NCI-H82 (cell line): ENCODE data around the gene ERICH4.
"Not testable (repeated sequence)": the region's sequence is repeated elsewhere in the genome, so short reads cannot be mapped to it uniquely, and the experiment has no call there.

ENCODE experiments used
- DNase-seq: peaks from one replicate; lab custom pipeline; 2025; lab: John Stamatoyannopoulos, UW

The ERICH4 gene

DNA sequence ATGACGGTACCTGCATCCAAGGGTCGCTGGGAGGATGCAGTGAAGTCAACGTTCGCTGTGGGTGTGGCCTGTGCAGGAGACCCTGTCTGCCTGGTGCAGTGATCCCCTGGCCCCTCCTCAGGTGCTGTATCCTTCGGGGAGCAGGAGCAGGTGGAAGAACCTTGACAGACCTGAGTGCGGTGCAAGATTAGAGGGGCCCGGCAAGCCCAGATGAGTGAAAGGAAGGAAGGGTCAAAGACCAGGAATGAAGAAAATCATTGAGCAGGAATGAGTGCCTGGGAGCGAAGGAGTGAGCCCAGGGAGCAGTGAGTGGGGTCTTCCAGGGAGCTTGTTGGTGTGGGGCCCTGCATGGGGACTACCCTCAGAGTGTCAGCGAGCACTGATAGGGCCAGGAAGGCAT is 28.5 kb upstream of the ERICH4 start:
- DNase-seq: no peak

DNA sequence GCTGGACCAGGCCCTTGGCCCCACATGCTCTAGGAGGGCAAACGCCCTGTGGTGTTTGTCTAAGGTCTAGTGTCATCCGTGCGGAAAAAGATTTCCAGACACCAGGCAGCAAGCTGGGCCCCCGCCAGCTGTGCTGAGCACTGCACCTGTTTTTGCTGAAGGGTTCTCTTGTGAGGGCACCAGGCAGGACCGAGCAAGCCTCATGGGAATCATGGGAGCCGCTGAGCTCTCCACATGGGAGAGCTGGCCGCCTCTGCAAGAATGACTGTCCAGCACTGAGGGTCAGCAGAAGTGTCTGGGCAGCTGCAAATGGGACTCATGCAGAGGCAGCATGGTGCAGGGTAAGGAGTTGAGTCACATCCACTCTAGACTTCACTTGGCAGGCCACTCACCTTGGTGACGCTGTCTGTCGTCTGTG is 27.8 kb upstream of the ERICH4 start:
- no peak for DNase-seq

DNA sequence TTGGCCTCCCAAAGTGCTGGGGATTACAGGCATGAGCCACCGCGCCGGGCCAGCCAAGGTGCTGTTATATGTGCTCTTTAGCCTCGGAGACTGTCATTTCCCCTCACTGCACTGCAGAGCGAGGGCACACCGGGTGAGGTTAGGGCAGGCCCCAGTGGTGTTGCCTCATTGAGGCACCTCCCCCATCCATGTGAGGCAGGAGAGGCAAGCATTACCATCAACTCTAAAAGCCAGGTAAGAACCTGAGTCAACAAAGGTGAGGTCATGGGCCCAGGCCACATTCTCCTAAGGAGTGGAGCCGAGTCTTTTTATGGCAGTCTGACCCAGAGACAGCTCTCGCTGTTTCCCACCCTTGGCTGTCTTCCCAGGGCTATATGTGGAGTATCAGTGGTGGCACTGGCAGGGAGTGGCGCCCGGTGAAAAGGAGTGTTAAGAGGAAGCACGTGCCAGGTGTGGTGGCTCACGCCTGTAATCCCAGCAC is 26.7 kb upstream of the ERICH4 start:
- DNase-seq: no peak

DNA sequence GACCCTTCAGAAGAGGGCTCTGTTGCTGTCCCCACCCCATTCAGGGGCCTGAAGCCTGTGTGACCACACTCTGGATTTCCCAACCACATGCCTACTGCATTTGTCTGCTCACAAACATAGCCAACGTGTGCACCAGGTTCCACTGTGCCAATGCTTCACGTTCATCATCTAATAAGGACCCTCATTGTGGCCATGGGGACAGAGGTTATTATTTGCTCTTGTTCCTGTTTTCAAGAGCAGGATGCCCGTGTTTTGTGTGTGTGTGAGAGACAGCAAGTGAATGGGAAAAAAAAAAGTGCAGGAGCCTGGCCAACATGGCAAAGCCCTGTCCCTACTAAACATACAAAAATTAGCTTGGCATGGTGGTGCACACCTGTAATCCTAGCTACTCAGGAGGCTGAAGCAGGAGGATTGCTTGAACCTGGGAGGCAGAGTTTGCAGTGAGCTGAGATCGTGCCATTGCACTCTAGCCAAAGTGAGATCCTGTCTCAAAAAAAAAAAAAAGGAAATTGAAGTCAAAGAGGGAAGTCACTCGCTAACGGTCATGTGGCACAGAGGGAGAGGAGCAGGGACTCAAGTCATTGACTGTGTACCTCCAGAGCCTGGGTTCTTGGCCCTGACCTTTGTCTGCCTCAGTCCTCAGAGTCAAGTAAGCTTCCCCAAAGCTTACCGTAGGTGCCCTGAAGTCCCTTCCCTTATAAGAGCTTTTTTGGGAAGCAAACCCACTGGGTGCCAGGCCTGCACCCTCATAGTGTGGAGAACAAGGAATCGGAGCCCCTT is 22.7 kb upstream of the ERICH4 start:
- DNase-seq: no peak

DNA sequence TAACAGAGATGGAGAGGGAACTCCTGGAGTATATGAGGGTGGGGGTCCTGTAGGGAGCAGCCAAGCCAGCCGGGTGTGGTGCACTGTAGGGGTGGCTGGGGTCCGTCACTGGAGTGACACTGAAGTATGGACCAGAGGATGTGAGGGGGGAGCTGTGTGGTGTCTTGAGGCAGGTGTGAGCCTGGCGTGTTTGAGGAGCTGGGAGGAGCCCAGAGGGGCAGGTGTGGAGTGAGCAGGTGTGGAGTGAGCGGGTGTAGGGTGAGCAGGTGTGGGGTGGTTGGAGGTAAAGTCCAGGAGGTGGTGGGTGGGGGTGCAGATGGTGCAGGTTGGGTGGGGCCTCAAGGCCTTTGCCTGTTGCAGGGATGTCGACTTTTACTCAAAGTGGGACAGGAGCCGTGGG is 21.6 kb upstream of the ERICH4 start:
- DNase-seq: no peak

DNA sequence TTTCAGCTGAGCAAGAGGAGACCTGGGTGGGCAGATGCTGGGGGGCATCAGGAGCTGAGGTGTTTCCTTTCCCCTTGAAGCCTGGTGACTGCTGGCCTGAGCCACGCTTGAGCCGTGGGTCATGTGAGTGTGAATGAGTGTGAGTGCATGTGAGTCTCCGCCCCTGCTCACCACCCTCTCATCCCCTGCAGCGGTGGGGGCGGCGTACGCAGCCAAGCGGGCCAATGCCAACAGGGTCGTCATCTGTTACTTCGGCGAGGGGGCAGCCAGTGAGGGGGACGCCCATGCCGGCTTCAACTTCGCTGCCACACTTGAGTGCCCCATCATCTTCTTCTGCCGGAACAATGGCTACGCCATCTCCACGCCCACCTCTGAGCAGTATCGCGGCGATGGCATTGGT is 21.0 kb upstream of the ERICH4 start:
- DNase-seq: no peak

DNA sequence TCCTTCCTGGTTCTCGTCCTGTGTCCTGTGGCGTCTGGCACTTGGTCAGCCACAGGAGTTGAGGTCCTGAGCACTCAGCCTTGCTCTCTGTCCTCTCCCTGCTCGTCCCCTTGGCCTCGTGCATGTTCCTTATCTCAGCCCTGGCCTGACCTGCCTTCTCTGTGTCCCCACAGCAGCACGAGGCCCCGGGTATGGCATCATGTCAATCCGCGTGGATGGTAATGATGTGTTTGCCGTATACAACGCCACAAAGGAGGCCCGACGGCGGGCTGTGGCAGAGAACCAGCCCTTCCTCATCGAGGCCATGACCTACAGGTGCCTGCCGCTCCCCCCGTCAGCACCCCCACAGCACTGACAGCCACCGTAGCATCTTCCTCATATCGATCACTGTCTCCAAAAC is 20.5 kb upstream of the ERICH4 start:
- no peak for DNase-seq

DNA sequence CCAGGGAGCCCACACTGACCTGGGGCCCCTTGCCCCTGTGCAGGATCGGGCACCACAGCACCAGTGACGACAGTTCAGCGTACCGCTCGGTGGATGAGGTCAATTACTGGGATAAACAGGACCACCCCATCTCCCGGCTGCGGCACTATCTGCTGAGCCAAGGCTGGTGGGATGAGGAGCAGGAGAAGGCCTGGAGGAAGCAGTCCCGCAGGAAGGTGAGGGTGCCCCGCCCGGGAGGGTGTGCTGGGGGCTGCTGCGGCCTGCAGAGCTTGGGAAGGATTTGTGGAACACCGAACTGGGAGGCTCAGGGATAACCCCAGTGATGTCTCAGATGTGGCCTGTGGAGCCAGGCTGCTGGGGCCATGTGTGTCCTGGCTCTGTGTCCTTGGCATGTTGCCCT is 20.0 kb upstream of the ERICH4 start:
- no peak for DNase-seq

DNA sequence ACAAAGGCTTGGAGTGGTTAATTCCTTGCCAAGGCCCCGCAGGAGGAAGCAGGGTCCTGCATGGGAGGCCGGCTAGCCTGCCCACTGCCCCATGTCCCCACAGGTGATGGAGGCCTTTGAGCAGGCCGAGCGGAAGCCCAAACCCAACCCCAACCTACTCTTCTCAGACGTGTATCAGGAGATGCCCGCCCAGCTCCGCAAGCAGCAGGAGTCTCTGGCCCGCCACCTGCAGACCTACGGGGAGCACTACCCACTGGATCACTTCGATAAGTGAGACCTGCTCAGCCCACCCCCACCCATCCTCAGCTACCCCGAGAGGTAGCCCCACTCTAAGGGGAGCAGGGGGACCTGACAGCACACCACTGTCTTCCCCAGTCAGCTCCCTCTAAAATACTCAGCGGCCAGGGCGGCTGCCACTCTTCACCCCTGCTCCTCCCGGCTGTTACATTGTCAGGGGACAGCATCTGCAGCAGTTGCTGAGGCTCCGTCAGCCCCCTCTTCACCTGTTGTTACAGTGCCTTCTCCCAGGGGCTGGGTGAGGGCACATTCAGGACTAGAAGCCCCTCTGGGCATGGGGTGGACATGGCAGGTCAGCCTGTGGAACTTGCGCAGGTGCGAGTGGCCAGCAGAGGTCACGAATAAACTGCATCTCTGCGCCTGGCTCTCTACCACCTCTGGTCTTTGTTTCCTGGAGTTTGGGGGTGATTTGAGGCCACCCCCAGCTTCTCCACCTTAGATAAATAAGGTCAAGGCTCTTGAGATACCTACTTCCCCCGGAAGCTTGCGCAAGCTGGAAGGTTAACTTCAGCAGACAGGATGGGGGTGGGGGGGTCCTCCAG is 18.4 kb upstream of the ERICH4 start:
- DNase-seq: no peak

DNA sequence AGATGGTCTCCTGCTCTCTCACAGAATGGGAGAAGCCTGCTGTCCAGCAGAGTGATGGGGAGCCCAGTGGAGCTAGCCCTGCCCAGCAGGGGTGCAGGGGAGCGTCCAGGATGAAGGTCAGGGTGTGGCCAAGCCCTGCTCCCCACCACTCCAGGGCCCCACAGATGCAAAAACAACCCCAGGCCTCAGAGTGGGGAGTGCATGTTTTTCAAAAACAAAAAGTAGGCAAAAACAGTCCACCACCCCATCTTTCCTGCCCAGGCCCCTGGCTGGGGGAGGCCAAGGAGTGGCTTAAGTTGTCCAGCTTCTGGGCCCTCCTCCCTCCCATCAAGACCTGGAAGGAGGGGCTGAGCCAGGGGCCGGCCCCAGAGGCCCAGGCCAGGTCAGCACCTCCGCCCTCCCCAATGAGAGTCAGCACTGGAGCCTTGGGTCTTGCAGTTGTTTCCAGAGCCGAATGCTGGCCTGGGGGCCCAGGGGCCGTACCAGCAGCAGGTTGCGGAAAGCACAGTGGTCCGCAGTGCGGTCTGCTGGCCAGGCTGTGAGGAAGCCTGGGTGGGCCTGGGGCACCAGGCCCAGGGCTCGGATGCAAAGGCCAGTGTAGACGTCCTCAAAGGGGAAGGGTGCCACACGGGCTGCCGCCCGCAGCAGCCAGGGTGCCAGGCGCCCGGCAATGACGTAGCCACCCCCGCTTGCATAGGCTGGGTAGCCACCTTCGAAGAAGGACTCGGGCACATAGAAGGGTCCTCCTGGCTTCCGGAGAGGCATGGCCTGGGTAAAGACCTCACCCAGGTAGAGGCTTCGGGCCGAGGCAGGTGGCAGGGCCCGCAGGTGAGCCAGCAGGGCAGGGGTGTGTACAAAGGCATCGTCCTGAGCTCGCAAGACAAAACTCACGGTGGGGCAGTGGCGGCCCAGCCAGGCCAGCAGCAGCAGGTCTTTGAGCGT is 17.5 kb upstream of the ERICH4 start:
- no peak for DNase-seq

DNA sequence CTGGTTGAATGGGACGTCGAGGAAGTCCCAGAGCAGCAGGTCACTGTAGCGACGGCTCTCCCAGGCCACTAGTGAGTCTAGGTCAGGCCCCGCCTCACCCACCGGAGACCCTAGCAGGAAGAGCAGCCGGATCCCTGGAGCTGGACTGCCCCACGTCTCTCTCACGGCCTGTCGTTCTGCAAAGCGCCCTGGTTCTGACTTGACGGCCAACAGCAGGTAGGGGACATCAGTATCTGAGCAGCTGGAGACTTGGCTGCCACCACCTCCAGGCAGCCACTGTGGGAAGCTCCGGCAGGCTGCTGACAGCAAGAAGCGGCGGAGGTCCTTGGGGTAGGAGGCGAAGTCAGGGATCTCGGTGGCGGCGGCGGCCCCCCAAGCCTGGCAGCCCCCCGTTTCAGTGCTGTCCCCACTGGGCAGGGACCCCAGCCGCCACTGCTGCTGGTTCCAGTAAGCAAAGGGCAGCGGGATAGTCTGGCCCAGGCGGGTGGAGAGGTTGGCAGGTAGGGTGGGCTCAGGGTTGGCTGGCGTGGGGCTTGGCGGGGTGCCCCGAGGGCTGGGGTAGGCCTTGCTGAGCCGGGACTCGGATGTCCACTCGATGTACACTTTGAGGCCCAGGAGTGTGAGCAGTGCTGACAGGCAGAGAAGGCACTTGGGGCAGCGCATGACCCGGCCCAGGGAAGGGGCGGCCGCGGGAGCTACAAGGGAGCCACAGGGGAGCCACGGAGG is 16.7 kb upstream of the ERICH4 start:
- DNase-seq: no peak

DNA sequence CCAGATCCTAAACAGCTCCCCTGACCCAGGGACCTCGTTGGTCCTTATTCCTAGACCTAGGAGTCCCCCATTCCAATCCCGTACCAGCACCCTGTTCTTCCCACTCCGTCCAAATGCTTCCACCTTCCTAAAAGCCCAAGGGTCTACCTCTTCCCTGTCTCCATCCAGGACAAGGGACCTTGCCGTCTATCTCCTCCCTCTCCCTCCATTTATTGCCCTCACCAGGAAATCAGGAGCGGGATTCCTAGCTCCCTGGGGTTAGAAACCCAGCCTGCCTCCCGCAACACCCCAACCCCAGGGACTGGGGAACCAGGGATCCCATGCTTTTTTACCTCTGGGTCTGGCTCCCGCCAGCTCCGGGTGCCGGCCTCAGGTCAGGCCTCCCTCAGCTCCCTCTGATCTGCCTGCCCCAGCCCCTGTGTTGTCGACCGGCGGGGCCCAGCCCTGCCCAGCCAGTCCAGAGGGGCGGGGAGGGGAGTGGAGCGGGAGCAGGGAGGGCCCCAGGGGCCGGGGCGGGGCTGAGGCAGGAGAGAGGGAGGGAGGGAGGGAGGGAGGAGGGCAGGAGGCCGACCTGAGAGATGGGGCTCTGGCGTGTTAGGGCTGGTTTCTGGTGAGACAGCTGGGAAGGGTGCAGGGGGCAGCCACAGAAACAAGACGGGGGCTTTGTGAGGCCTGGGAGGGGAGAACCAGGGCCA is 15.9 kb upstream of the ERICH4 start, which contains the start of gene B3GNT8:
B3GNT8 (minus strand) TSS at position 423 of the 695 bp plus-strand sequence. CDS start 596 bp downstream, outside the sequence.
- peak; percentile 73 for DNase-seq

DNA sequence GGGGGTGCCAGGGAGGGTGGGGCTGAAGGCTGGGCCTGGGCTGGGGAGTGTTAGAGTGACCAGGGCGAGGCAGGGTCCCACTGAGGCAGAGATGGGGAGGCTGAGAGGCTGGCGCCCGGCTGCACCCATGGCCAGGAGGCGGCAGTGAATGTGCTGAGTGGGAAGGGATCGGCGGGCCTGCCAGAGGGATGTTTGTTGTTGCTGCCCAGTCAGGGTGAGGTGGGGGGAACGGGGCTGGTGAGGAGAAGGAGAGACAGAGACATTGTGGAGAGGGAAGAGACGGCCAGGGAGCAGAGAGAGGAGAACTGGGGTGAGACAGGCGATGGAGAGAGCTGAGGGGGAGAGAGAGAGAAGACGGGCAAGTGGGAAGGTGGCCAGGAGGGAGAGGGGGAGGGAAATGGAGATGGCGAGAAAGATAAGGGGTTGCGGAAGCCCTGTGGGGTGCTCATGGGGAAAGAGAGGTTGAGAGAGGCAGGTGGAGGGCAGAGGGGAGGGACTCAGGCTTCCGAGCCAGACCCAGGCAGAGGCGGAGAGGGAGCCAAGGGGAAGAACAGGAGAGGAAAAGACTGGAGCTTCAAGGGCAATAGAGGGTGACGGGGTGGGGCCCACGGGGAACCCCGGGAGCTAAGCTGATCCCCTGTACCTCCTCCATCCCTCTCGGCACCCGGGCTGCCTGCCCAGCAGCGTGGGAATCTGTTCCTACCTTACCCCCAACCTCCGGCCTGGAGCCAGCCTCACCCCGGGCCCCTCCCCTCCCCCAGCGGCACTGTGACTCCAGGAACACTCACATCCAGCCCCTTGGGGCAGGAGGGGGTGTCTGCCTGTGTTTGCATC is 15.1 kb upstream of the ERICH4 start:
- no peak for DNase-seq

DNA sequence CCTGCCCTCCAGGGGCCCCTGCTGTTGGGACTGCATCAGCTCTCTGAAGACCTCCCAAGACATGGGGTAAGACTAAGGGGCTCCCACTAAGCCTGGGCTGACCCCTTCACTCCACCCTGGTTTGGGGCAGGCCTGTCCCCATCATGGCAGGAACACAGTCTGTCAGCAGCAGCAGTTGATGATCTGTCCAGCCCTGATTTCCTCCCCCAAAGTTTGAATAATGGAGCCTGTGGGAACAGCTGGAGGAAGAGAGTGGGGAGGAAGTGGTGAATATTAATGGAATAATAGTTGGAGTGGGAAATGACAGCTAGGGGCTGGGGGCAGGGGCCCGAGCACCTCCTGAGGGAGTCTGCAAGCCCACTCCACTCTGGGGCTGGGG is 14.5 kb upstream of the ERICH4 start:
- DNase-seq: no peak

DNA sequence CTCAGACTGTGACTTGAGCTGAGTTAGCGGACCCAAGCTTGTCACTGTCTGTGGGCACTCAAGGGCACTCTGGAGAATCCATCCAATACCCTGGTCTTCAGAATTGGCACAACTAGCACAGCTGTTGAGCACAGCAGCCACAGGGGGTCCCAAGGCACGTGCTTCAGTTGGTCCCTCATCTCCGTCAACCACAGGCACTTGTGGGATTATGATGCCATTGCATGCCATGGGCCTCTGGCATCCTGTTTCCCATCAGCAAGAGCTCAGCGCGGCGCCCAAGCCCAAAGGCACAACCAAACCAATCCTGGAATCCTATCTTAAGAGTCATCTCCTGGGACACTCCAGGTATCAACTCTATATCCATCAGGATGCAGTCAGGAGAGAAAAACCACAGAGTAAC is 12.0 kb upstream of the ERICH4 start:
- DNase-seq: no peak

DNA sequence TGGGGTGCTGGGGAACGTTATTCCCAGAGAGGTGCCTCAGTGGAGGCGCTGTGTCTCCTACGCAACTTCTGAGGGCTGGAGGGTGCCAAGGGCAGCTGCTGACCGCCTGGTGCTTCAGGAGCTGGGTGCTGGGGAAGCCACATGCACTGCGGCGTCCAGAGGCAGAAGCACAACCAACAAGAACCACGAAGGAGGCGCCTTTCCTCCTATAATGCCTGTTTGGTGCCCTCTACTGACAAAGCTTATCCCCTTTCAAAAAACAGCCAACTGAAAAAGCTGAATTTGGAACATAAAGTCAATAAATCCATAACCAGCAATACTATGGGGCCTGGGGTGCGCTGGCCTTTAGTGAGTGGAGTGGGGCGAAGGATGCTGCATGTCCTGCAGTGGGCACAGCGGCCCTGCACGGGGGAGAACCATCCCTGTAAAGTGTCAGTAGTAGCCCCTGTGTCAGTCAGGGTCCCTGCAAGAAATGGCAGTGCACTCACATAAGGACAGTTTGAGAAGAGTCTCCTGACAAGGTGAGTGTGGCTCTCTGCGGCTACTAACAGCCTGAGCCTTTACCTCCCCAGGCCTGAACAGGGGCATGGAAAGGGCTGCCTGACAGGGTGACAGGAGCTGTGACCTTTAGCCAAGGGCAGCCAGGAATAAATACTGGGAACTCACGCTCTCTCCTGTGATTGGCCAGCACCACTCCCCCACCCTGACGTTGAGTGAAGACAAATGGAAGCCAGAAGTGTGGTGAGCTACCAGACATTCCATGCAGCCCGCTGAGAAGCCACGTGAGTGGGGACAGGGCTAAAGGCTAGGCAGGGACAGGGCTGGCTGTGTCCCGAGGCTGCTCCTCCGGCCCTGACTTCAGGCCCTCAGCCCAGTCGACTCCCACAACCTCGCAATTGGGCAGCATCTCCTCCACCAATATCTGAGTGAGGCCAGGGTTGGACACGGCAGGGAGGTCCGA is 11.2 kb upstream of the ERICH4 start:
- no peak for DNase-seq

DNA sequence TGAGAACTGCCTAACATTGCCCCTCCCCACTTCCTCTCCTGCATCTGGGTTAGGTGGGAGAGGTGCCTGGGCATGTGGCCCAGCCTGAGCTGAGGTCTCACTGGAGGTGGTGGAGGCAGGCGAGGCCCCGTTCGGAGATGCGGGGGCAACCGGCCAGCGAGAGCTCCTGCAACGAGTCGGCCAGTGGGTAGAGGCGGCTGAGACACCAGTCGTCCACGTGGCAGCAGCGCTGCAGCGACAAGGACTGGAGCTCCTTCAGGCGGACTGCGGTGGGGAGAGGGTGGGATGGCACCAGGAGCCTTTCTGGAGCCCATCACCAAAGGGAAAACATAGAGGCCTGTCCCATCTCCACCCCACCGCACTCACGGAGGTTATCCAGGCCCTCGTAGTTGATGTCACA is 9.8 kb upstream of the ERICH4 start:
- DNase-seq: no peak

DNA sequence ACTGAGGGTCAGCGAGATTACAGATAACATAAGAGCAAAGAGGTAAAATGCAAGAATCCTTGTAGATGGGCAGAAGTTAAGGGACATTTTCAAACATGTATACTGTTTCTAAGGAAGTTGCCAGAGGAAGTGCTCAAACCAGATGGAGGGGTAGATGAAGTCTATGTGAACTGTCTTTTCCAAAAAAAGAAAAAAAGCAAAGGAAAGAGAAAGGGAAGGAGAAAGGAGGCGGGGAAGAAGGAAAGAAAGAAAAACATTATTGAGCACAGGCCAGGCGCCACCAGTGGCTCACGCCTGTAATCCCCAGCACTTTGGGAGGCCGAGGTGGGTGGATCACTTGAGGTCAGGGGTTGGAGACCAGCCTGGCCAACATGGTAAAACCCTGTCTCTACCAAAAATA is 8.5 kb upstream of the ERICH4 start:
- no peak for DNase-seq

DNA sequence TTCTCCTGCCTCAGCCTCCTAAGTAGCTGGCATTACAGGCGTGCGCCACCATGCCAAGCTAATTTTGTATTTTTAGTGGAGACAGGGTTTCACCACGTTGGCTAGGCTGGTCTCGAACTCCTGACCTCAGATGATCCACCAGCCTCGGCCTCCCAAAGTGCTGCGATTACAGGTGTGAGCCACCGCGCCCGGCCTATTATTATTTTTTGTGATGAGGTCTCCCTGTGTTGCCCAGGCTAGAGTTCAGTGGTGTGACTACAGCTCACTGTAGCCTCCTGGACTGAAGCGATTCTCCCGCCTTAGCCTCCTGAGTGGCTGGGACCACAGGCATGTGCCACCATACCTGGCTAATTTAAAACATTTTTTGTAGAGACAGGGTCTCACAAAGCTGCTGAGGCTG is 7.6 kb upstream of the ERICH4 start:
- DNase-seq: not testable (repeated sequence)
